Activated CD4-positive, alpha-beta memory T cell treated with anti-CD3 and anti-CD28 coated beads, Interleukin-2, amount 10 ng/mL, durations not matched to agents 7 days and 5 days (primary cell): Measurements from ENCODE around the gene TSR1. TPM values are rescaled to one million over a fixed set of nuclear protein-coding genes. Genes with fewer than 3 reads are reported as not detected.

Experiments
- CTCF ChIA-PET: fragments of 350-600 bp; sonication (Branson Sonifier 250); formaldehyde crosslinking; loops from one replicate; lab custom pipeline; 2021; ENCODE audit warnings: antibody characterized with exemption, inconsistent platforms; lab: Charles Lee
- POLR2A ChIA-PET: fragments of 350-600 bp; sonication (Branson Sonifier 250); formaldehyde crosslinking; loops from one replicate; lab custom pipeline; 2021; ENCODE audit warnings: antibody characterized with exemption; lab: Charles Lee
- DNase-seq: peaks from one replicate; pipeline ENCODE4 v3.0.0-alpha.2; 2020
- H3K27ac Mint-ChIP-seq: one replicate; pipeline ENCODE4 v1.8.0; 2021; ENCODE audit warnings: mild to moderate bottlenecking, mixed read lengths
- H3K27me3 Mint-ChIP-seq: one replicate; pipeline ENCODE4 v1.8.0; 2021; ENCODE audit warnings: mixed read lengths
- H3K36me3 Mint-ChIP-seq: one replicate; pipeline ENCODE4 v1.8.0; 2021; ENCODE audit warnings: low read depth, mixed read lengths
- H3K4me1 Mint-ChIP-seq: one replicate; pipeline ENCODE4 v1.8.0; 2021; ENCODE audit warnings: mixed read lengths
- H3K4me3 Mint-ChIP-seq: one replicate; pipeline ENCODE4 v1.8.0; 2021; ENCODE audit warnings: mild to moderate bottlenecking, mixed read lengths
- H3K9me3 Mint-ChIP-seq: one replicate; pipeline ENCODE4 v1.8.0; 2021; ENCODE audit warnings: mixed read lengths
- total RNA-seq, 2 experiments: library from RNA; stranded (reverse); gene quantifications; one replicate each; pipeline ENCODE4 v1.2.3, GENCODE V29; 2021

The TSR1 gene
- total RNA-seq, 2 experiments from 2014 or later: 22.5 to 23.5 TPM

- no peaks in the 10 kb centered on the region for H3K27me3 Mint-ChIP-seq
- H3K9me3 Mint-ChIP-seq: no peaks in the 10 kb centered on the region
- no peaks in the 10 kb centered on the region for H3K4me1 Mint-ChIP-seq
- ChIA-PET CTCF (no interaction called here), POLR2A (no interaction called here)
- H3K36me3 Mint-ChIP-seq: no peaks in the 10 kb centered on the region
- DNase-seq: no peak
- H3K4me3 Mint-ChIP-seq: no peak overlapping the region
- H3K27ac Mint-ChIP-seq: no peak overlapping the region
These were observed 39.1 kb upstream of the TSR1 start for GRCh38 chr17:2375406-2375805.

DNA sequence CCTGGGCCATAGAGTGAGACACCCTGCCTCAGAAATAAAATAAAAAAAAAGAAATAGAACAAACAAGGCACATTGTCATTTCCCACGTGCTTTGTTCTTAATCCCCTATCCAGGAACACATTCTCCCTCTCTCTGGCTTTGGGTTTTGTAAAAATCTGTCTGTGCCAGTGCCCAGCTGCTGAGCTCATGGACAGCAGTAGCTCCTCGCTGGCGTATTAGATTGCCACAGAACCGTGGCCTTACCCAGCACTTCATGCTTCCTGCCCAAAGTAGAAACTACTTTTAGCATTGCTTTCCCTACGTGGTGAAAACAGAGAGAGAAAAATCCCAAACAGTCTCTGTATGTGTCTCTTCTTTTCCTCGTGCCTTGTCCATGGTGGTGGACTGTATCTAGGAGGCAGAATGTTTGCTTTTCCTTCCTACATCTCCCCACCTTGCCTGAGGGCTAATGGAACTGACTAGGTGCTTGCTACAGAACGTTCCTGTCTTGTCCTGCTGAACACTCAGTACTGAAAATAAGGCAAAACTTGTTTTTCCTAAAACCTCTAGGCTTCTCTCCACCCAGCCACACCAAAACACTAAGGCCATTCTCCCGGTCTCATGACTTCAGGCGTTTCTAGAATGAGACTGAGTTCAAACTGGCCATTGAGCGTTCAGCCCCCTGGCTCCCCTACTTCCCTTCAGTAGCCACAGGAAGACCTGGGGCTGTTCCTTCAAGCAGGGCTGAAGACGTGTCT is 38.5 kb upstream of the TSR1 start:
- ChIA-PET CTCF (interaction anchor here (2.3 kb wide), 1 partner anchor 8 kb away, joined by 8 read pairs; no protein-coding TSS in a partner anchor), POLR2A (interaction anchor here (1.1 kb wide), 1 partner anchor 38 kb away, joined by 3 read pairs; the partner anchor contains the start of gene TSR1)
- no peaks in the 10 kb centered on the region for H3K27me3 Mint-ChIP-seq
- no peaks in the 10 kb centered on the region for H3K9me3 Mint-ChIP-seq
- H3K36me3 Mint-ChIP-seq: no peaks in the 10 kb centered on the region
- no peak overlapping the region for H3K27ac Mint-ChIP-seq
- H3K4me3 Mint-ChIP-seq: no peak overlapping the region
- H3K4me1 Mint-ChIP-seq: no peaks in the 10 kb centered on the region
- no peak for DNase-seq

GRCh38 chr17:2373179-2373578 is 36.9 kb upstream of the TSR1 start:
- no peaks in the 10 kb centered on the region for H3K9me3 Mint-ChIP-seq
- ChIA-PET CTCF (interaction anchor here (1.2 to 2.3 kb wide), 2 partner anchors 9 to 43 kb away, joined by 6 to 8 read pairs; no protein-coding TSS in a partner anchor), POLR2A (interaction anchor here (1.5 kb wide), 1 partner anchor 9 kb away, joined by 4 read pairs; no protein-coding TSS in a partner anchor)
- H3K4me1 Mint-ChIP-seq: no peaks in the 10 kb centered on the region
- H3K4me3 Mint-ChIP-seq: no peak overlapping the region
- no peak for DNase-seq
- H3K27ac Mint-ChIP-seq: no peak overlapping the region
- H3K36me3 Mint-ChIP-seq: no peaks in the 10 kb centered on the region
- H3K27me3 Mint-ChIP-seq: no peaks in the 10 kb centered on the region

DNA sequence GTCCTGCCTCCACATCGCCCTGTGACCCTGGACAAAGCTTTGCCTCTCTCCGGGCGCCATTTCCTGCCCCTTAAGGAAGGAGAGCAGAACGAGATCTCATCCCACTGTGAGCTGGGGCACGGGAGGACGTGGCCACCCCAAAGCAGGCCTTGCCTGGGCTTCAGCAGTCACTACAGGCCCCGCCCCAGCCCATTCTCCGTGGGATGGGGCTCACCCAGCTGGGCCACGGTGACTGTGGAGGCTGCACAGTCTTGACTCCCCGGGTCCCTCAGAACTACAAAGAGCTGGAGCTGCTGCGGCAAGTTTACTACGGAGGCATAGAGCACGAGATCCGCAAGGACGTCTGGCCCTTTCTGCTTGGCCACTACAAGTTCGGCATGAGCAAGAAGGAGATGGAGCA is 36.4 kb upstream of the TSR1 start:
- no peak for DNase-seq
- no peak overlapping the region for H3K4me3 Mint-ChIP-seq
- no peaks in the 10 kb centered on the region for H3K27me3 Mint-ChIP-seq
- ChIA-PET CTCF (interaction anchor here (1.2 to 2.3 kb wide), 2 partner anchors 10 to 43 kb away, joined by 6 to 8 read pairs; no protein-coding TSS in a partner anchor), POLR2A (interaction anchor here (1.5 kb wide), 1 partner anchor 10 kb away, joined by 4 read pairs; no protein-coding TSS in a partner anchor)
- no peaks in the 10 kb centered on the region for H3K9me3 Mint-ChIP-seq
- no peaks in the 10 kb centered on the region for H3K36me3 Mint-ChIP-seq
- H3K4me1 Mint-ChIP-seq: no peaks in the 10 kb centered on the region
- no peak overlapping the region for H3K27ac Mint-ChIP-seq

GRCh38 chr17:2372180-2372579 is 35.9 kb upstream of the TSR1 start:
- no peak overlapping the region for H3K4me3 Mint-ChIP-seq
- CTCF ChIA-PET: no interaction called here
- H3K27me3 Mint-ChIP-seq: no peaks in the 10 kb centered on the region
- no peaks in the 10 kb centered on the region for H3K9me3 Mint-ChIP-seq
- H3K27ac Mint-ChIP-seq: no peak overlapping the region
- H3K36me3 Mint-ChIP-seq: no peaks in the 10 kb centered on the region
- no peak for DNase-seq
- no peaks in the 10 kb centered on the region for H3K4me1 Mint-ChIP-seq
- POLR2A ChIA-PET: interaction anchor here (1.5 kb wide), 1 partner anchor 10 kb away, joined by 4 read pairs; no protein-coding TSS in a partner anchor

DNA sequence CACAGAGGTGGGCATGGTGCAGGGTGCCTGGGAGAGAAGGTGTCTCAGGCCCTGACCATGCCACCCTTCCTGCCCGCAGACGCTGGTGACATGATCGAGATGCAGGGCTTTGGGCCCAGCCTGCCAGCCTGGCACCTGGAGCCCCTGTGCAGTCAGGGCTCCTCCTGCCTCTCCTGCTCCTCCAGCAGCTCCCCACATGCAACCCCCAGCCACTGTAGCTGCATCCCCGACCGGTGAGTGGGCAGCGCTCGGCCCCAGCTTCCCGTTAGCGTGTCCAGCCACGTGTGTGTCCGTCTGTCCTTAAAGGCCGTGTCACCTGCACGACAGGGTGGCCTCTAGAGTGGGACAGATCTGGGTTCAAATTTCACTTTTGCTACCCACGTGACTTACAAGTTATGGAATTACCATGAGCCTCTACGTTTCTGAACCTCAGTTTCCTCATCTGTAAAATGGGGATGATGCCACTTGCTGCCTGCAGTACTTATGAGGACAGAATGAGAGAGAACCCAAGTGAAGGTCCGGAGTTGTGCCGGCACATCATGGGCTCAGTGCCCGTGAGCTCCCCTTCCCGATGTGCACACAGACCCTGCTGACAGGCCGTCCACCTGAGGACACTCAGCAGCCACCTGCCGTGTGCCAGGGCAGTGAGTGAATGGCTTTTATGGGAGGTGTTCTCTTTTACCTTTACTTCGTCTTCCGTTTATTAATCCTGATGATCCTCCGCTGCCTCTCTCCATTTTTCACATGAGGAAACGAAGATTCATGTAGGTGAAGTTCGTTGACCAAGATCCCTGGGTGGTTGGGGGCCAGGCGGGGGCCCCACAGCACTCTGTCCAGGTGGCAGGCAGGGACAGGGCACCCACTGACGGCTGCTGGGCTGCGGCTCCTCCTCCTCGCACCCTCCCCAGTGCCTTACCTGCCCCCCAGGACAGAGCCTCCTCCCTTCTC is 35.2 kb upstream of the TSR1 start:
- DNase-seq: no peak
- no peaks in the 10 kb centered on the region for H3K9me3 Mint-ChIP-seq
- no peaks in the 10 kb centered on the region for H3K4me1 Mint-ChIP-seq
- H3K27ac Mint-ChIP-seq: no peak overlapping the region
- CTCF ChIA-PET: interaction anchor here (1.1 kb wide), 1 partner anchor 21 kb away, joined by 3 read pairs; no protein-coding TSS in a partner anchor
- no peaks in the 10 kb centered on the region for H3K27me3 Mint-ChIP-seq
- no peaks in the 10 kb centered on the region for H3K36me3 Mint-ChIP-seq
- no peak overlapping the region for H3K4me3 Mint-ChIP-seq
- POLR2A ChIA-PET: interaction anchor here (0.9 kb wide), 1 partner anchor 22 kb away, joined by 3 read pairs; no protein-coding TSS in a partner anchor

DNA sequence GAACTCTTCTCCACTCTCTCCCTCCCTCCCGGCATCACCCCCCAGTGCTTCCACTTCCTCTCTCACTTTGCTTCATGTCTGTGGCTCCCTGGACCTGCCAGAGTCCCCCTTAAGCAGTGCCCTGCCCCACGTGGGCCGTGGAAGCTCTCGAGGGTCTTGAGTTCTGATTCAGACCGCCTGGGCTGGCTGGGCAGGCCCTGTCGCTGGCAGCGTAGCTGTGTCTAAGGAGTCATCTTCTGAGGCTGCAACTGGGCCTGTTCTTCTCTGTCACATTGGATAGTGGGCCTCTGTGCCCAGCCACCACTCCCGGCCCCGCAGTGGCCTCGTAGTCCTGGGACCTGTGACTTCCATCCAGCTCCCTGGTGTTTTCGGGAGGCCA is 33.9 kb upstream of the TSR1 start:
- H3K36me3 Mint-ChIP-seq: no peaks in the 10 kb centered on the region
- ChIA-PET POLR2A (interaction anchor here (1.1 kb wide), 1 partner anchor 22 kb away, joined by 4 read pairs; no protein-coding TSS in a partner anchor), CTCF (interaction anchor here (1.1 kb wide), 2 partner anchors 12 to 22 kb away, joined by 3 to 4 read pairs; no protein-coding TSS in a partner anchor)
- no peaks in the 10 kb centered on the region for H3K4me1 Mint-ChIP-seq
- no peak for DNase-seq
- no peak overlapping the region for H3K27ac Mint-ChIP-seq
- no peaks in the 10 kb centered on the region for H3K9me3 Mint-ChIP-seq
- H3K27me3 Mint-ChIP-seq: no peaks in the 10 kb centered on the region
- no peak overlapping the region for H3K4me3 Mint-ChIP-seq

GRCh38 chr17:2369551-2370210 is 33.4 kb upstream of the TSR1 start:
- POLR2A ChIA-PET: interaction anchor here (1.1 kb wide), 1 partner anchor 22 kb away, joined by 4 read pairs; no protein-coding TSS in a partner anchor
- Mint-ChIP-seq H3K27ac (no peak overlapping the region), H3K4me3 (no peak overlapping the region)

GRCh38 chr17:2369039-2369438 is 32.8 kb upstream of the TSR1 start:
- H3K27ac Mint-ChIP-seq: no peak overlapping the region
- DNase-seq: no peak
- no peak overlapping the region for H3K4me3 Mint-ChIP-seq
- H3K27me3 Mint-ChIP-seq: no peaks in the 10 kb centered on the region
- no peaks in the 10 kb centered on the region for H3K36me3 Mint-ChIP-seq
- H3K9me3 Mint-ChIP-seq: no peaks in the 10 kb centered on the region
- no peaks in the 10 kb centered on the region for H3K4me1 Mint-ChIP-seq
- ChIA-PET CTCF (interaction anchor here (1.2 kb wide), 1 partner anchor 47 kb away, joined by 3 read pairs; no protein-coding TSS in a partner anchor), POLR2A (no interaction called here)

More at GRCh38 chr17:2369551-2370210, 33.4 kb upstream of the TSR1 start:
- H3K9me3 Mint-ChIP-seq: no peaks in the 10 kb centered on the region
- no peaks in the 10 kb centered on the region for H3K27me3 Mint-ChIP-seq
- CTCF ChIA-PET: interaction anchor here (1.1 kb wide), 1 partner anchor 13 kb away, joined by 4 read pairs; no protein-coding TSS in a partner anchor
- DNase-seq: no peak
- no peaks in the 10 kb centered on the region for H3K4me1 Mint-ChIP-seq
- no peaks in the 10 kb centered on the region for H3K36me3 Mint-ChIP-seq

GRCh38 chr17:2368359-2368758 is 32.1 kb upstream of the TSR1 start:
- ChIA-PET CTCF (interaction anchor here (1.2 kb wide), 1 partner anchor 48 kb away, joined by 3 read pairs; no protein-coding TSS in a partner anchor), POLR2A (no interaction called here)
- H3K9me3 Mint-ChIP-seq: no peaks in the 10 kb centered on the region
- H3K27me3 Mint-ChIP-seq: no peaks in the 10 kb centered on the region
- H3K36me3 Mint-ChIP-seq: no peaks in the 10 kb centered on the region
- no peaks in the 10 kb centered on the region for H3K4me1 Mint-ChIP-seq
- H3K27ac Mint-ChIP-seq: no peak overlapping the region
- no peak for DNase-seq
- H3K4me3 Mint-ChIP-seq: no peak overlapping the region

DNA sequence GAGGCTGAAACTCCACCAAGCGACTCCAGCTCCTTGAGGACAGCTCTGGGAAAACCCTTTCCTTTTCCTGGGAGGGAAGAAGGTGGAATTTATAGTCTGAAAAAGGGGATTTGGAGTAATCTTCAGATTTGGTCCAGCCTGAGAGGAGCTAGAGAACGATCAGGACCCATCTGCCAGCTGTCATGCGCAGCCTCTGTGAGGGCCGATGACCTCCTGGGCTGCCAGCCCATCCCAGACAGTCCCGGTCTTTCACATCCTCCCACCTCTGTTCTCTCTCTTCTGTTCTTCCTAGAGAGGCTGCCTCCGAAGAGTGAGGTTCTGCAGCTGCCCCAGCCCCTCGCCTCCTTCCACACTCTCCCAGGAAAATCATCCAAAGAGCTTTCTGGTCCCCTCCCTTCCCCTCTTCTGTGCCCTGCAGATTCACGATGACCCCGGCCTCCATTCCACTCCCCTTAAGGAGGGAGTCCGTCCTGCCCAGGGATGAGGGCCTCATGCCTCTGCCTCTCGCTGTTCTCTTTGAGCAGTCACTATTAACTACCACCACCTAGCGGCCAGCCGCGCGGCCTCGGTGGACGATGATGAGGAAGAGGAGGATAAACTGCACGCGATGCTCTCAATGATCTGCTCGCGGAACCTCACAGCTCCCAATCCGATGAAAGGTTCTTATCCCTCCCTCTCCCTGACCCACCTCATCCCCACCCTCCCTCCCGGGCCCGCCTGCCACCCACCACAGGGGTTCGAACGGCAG is 30.7 kb upstream of the TSR1 start:
- Mint-ChIP-seq H3K27me3 (no peaks in the 10 kb centered on the region), H3K27ac (no peak overlapping the region), H3K4me1 (no peaks in the 10 kb centered on the region), H3K9me3 (no peaks in the 10 kb centered on the region), H3K36me3 (no peaks in the 10 kb centered on the region), H3K4me3 (no peak overlapping the region)
- ChIA-PET CTCF (interaction anchor here (1.0 to 1.2 kb wide), 2 partner anchors 16 to 646 kb away, joined by 3 to 4 read pairs; no protein-coding TSS in a partner anchor), POLR2A (no interaction called here)
- DNase-seq: no peak
